H1 (cell line): Measurements from ENCODE around the gene LSM3.

Experiments used
- EZH2 ChIP-seq: fragments of 200-600 bp; sonication (generic); IDR thresholded peaks from 2 replicates; pipeline ENCODE4 v1.7.1; 2012; ENCODE audit warnings: low read depth, mild to moderate bottlenecking, moderate library complexity, low read length, inconsistent platforms; ENCODE audit not compliant: severe bottlenecking
- PHF8 ChIP-seq: fragments of 200-600 bp; sonication (generic); conservative IDR thresholded peaks from 2 replicates; pipeline ENCODE4 v1.7.1; 2012; ENCODE audit warnings: low read depth, mild to moderate bottlenecking, inconsistent platforms, low read length, moderate library complexity
- TF ChIP-seq, protein P1 (sequence below): IDR thresholded peaks from 2 replicates; pipeline ENCODE4 v1.6.1; 2012; ENCODE audit warnings: inconsistent platforms

DNA sequence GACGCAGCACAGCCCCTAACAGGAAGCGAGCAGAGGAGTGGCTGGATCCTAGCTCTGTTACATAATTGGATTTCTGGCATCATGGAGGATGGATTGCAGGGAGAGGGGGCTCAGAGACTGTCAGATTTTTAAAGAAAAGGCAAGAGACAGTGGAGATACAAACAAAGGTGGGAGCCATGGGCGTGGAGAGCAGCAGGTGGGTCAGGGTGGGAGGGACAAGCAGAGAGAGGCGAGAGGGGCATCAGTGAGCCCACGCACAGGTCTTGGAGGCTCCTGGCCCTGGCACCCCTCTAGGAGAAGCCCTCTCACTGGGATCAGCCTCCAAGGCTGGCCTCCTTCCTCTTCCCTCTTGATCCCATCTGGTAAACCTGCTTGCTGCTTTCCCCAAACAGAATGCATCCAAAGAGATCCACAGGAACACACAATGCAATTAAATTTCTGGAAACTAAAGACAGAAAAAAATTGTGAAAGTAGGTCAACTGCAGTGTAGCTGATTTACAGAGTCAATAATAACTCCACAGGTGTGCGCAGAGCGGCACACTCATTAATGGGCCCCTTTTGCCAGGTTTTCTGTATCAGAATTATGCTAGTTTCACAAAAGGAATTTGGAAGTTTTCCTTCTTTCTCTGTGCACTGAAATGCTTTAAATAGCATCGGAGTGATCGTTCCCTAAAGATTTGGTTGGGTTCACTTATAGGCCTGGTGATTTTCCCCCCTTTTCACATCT, 66.1 kb downstream of the LSM3 start:
- no peak for TF ChIP-seq PHF8
- no peak for TF ChIP-seq EZH2
- TF ChIP-seq, protein P1, sequence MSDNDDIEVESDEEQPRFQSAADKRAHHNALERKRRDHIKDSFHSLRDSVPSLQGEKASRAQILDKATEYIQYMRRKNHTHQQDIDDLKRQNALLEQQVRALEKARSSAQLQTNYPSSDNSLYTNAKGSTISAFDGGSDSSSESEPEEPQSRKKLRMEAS = no peak
